ENCODE results near the gene DEPDC5.
"Not testable (repeated sequence)": the region's sequence is repeated elsewhere in the genome, so short reads cannot be mapped to it uniquely, and the experiment has no call there.

Gene DEPDC5

GRCh38 chr22:31753634-31754501, at the start of gene DEPDC5:
Gene DEPDC5 (plus strand): TSS chr22:31754019. CDS start chr22:31754922, 903 bp downstream.
- peak; percentile 96 for DNase-seq

- no peak for DNase-seq
Measured at GRCh38 chr22:31707519-31707918, 46.3 kb upstream of the DEPDC5 start.

DNA sequence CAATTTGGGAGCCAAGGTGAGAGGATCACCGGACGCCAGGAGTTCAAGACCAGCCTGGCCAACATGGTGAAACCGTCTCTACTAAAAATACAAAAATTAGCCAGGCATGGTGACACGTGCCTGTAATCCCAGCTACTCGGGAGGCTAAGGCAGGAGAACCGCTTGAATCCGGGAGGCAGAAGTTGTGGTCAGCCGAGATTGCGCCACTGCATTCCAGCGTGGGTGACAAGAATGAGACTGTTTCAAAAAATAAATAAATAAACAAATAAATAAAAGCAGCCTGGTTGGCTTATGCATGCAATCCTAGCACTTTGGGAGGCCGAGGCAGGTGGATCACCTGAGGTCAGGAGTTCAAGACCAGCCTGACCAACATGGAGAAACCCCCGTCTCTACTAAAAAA, 42.6 kb upstream of the DEPDC5 start:
- not testable (repeated sequence) for DNase-seq

- DNase-seq = no peak
Measured at GRCh38 chr22:31715147-31715778, 38.6 kb upstream of the DEPDC5 start.

GRCh38 chr22:31719850-31720471, 33.9 kb upstream of the DEPDC5 start:
- no peak for DNase-seq

DNA sequence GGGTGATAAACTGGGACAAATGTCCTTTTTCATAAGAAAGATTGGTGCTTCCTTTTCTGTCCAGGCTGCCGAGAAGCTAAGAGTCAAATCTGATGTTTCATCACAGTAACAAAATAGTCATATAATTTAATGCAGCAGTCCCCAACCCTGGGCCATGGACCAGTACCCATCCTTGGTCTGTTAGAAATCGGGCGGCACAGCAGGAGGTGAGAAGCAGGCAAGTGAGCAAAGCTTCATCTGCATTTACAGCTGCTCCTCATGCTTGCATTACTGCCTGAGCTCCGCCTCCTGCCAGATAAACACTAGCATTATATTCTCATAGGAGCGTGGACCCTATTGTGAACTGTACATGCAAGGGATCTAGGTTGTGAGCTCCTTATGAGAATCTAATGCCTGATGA, 30.1 kb upstream of the DEPDC5 start:
- no peak for DNase-seq

- DNase-seq = no peak
Measured at GRCh38 chr22:31726692-31727091, 27.1 kb upstream of the DEPDC5 start.

GRCh38 chr22:31728857-31729256, 25.0 kb upstream of the DEPDC5 start:
- no peak for DNase-seq

- DNase-seq = no peak
Measured at GRCh38 chr22:31730344-31730711, 23.5 kb upstream of the DEPDC5 start.

DNA sequence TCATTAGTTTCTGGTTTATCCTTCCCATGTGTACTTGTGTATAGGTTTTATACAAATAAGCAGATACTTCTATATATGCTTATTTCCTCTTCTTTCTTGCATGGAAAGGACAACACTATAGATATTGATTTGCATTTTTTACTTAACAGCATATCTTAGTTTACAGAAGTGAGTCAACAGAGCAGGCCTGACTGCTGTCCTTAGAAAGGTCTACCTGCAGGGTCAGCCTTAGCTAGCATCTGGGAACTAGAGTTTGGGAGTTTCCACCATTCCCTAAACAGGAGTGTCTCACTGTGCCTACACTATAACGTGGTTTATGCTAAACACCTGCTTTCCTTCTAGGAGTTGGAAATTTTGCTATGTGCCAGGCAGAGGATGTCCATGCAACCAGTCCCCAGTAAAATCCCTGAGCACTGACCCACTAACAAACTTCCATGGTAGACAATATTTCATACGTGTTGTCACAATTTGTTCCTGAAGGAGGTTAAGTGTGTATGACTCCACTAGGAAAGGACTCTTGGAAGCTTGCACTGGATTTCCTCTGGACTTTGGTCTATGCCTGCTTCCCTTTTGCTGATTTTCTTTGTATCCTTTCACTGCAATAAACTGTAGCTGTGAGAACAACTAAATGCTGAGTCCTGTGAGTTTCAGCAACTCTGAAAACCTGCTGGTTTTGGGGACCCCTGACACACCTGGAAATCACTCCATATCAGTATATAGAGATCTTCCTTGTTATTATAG, 21.6 kb upstream of the DEPDC5 start:
- no peak for DNase-seq

DNA sequence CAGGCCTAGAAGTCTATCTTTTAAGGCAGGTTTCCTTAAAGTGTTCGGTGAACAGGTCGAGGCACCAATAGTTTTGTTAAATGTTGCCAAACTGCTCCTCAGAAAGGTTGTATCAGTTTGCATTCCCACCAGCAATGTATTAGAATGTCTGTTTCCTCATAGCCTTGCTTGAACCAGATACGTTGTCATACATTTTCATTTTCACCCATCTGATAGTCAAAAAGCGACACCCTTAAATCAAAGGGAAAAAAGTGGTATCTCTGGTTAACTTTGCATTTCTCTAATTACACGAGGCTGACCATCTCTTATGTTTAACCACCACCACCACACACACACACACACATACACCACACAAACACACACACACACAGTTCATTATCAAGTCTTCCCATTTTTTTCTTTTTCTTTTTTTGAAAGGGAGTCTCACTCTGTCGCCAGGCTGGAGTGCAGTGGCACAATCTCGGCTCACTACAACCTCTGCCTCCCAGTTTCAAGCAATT, 20.2 kb upstream of the DEPDC5 start:
- no peak for DNase-seq

DNA sequence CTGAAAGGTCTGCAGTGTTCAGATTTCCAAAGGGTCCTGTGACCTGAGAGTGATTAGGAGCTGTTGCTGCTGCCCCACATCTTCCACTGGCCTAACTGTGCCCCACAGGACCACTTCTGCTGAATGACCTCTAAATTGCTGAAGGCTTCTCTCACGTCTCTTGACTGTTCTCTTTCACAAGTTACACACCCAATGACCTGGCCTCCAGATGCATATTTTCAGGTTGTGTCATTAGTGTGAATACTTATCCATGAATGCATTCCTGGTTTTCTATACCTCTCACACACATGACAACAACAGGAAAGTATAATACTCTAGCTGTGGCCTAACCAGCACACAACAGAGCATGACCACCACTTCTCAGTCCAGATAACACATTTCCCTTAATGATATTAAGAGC, 19.3 kb upstream of the DEPDC5 start:
- DNase-seq = no peak

GRCh38 chr22:31736458-31736857, 17.4 kb upstream of the DEPDC5 start:
- no peak for DNase-seq

GRCh38 chr22:31737932-31738331, 15.9 kb upstream of the DEPDC5 start:
- no peak for DNase-seq

GRCh38 chr22:31738566-31738965, 15.3 kb upstream of the DEPDC5 start:
- no peak for DNase-seq

- DNase-seq = no peak
Measured at GRCh38 chr22:31739795-31740201, 14.0 kb upstream of the DEPDC5 start.

- DNase-seq = not testable (repeated sequence)
Measured at GRCh38 chr22:31740314-31740713, 13.5 kb upstream of the DEPDC5 start.

GRCh38 chr22:31742115-31742514, 11.7 kb upstream of the DEPDC5 start:
- no peak for DNase-seq

DNA sequence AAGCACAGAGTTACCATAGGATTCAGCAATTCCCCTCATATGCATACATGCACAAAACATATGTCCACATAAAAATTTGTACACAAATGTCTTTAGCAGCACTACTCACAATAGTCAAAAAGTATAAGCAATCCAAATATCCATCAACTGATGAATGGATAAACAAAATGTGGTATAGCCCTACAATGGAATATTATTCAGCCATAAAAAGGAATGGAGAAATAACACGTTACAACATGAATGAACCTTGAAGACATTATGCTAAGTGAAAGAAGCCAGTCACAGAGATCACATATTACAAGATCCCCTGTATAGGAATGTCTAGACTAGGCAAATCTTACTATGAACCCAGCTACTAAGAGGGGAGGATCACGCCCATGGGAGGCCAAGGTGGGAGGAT, 11.1 kb upstream of the DEPDC5 start:
- no peak for DNase-seq

DNA sequence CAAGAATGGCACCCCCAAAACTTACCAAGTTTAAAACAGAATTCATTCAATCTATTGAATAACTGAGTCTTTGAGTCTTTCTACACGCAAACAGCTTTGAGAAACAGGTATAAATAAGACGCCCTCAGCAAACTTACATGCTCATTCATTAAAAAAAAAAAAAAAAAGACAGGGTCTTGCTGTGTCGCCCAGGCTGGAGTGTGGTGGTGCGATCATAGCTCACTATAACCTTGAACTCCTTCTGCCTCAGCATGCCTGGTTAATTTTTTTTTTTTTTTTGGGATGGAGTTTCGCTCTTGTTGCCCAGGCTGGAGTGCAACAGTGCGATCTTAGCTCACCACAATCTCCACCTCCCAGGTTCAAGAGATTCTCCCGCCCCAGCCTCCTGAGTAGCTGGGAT, 9.9 kb upstream of the DEPDC5 start:
- no peak for DNase-seq

DNA sequence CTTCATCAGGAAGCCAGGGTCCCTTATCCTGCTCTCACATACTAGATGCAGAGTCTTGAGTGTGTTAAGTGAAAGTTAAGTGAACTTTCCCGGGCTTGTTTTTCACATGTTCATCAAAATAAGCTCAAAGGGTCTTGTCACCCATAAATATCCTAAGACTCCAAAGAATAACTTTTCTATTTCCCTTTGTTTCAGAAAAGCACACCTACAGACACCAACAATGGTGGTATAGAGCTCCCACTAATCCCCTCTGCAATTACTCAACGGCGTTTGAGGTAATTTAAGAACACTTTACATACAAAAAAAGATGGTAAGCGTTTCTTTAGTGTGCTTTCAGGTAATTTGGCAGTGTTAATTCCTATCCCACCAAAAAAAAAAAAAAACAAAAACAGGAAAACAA, 6.4 kb upstream of the DEPDC5 start:
- DNase-seq = no peak

- DNase-seq = no peak
Measured at GRCh38 chr22:31748490-31748889, 5.3 kb upstream of the DEPDC5 start.
